ENCODE results near the gene UGT2B17.
"Not testable (repeated sequence)": the region's sequence is repeated elsewhere in the genome, so short reads cannot be mapped to it uniquely, and the experiment has no call there.

UGT2B17 gene

GRCh38 chr4:68576272-68577125 lies at the start of gene UGT2B17:
TSS of gene UGT2B17 (minus strand) at chr4:68576322. CDS start at chr4:68568484, 7,838 bp downstream.
- DNase-seq (ENCODE audit: low read depth in 2 of 2) = no peak

GRCh38 chr4:68622731-68623130 lies 46.6 kb upstream of the UGT2B17 start:
- not testable (repeated sequence) for DNase-seq (ENCODE audit: low read depth in 2 of 2)

GRCh38 chr4:68617003-68617698 lies 41.0 kb upstream of the UGT2B17 start:
- no peak for DNase-seq (ENCODE audit: low read depth in 2 of 2)

GRCh38 chr4:68615699-68616422 lies 39.7 kb upstream of the UGT2B17 start:
- DNase-seq (ENCODE audit: low read depth in 2 of 2) = no peak

- DNase-seq (ENCODE audit: low read depth in 2 of 2) = no peak
These were observed 37.6 kb upstream of the UGT2B17 start for GRCh38 chr4:68613752-68614151.

- no peak for DNase-seq (ENCODE audit: low read depth in 2 of 2)
These were observed 30.1 kb upstream of the UGT2B17 start for GRCh38 chr4:68606240-68606639.

- no peak for DNase-seq (ENCODE audit: low read depth in 2 of 2)
These were observed 23.0 kb upstream of the UGT2B17 start for GRCh38 chr4:68599150-68599549.

- DNase-seq (ENCODE audit: low read depth in 2 of 2) = no peak
These were observed 21.4 kb upstream of the UGT2B17 start for GRCh38 chr4:68597482-68597881.

- no peak for DNase-seq (ENCODE audit: low read depth in 2 of 2)
These were observed 18.6 kb upstream of the UGT2B17 start for GRCh38 chr4:68594678-68595077.

- DNase-seq (ENCODE audit: low read depth in 2 of 2) = no peak
These were observed 17.0 kb upstream of the UGT2B17 start for GRCh38 chr4:68593112-68593511.

- no peak for DNase-seq (ENCODE audit: low read depth in 2 of 2)
These were observed 16.6 kb upstream of the UGT2B17 start for GRCh38 chr4:68592673-68593072.

- DNase-seq (ENCODE audit: low read depth in 2 of 2) = no peak
These were observed 15.1 kb upstream of the UGT2B17 start for GRCh38 chr4:68591204-68591603.

- DNase-seq (ENCODE audit: low read depth in 2 of 2) = no peak
These were observed 13.7 kb upstream of the UGT2B17 start for GRCh38 chr4:68589790-68590189.

GRCh38 chr4:68582339-68582717 lies 6.2 kb upstream of the UGT2B17 start:
- no peak for DNase-seq (ENCODE audit: low read depth in 2 of 2)

- DNase-seq (ENCODE audit: low read depth in 2 of 2) = no peak
These were observed 5.5 kb upstream of the UGT2B17 start for GRCh38 chr4:68581383-68582338.

GRCh38 chr4:68577590-68577989 lies 1.5 kb upstream of the UGT2B17 start:
- no peak for DNase-seq (ENCODE audit: low read depth in 2 of 2)

GRCh38 chr4:68575636-68576035 lies 486 bp downstream of the UGT2B17 start:
- not testable (repeated sequence) for DNase-seq (ENCODE audit: low read depth in 2 of 2)

- no peak for DNase-seq (ENCODE audit: low read depth in 2 of 2)
These were observed 1.0 kb downstream of the UGT2B17 start for GRCh38 chr4:68575081-68575480.

- DNase-seq (ENCODE audit: low read depth in 2 of 2) = no peak
These were observed 3.4 kb downstream of the UGT2B17 start for GRCh38 chr4:68572653-68573170.

- no peak for DNase-seq (ENCODE audit: low read depth in 2 of 2)
These were observed 6.0 kb downstream of the UGT2B17 start for GRCh38 chr4:68570122-68570507.
